Measurements from ENCODE around the gene ANKRD50.

The ANKRD50 gene, protein sequence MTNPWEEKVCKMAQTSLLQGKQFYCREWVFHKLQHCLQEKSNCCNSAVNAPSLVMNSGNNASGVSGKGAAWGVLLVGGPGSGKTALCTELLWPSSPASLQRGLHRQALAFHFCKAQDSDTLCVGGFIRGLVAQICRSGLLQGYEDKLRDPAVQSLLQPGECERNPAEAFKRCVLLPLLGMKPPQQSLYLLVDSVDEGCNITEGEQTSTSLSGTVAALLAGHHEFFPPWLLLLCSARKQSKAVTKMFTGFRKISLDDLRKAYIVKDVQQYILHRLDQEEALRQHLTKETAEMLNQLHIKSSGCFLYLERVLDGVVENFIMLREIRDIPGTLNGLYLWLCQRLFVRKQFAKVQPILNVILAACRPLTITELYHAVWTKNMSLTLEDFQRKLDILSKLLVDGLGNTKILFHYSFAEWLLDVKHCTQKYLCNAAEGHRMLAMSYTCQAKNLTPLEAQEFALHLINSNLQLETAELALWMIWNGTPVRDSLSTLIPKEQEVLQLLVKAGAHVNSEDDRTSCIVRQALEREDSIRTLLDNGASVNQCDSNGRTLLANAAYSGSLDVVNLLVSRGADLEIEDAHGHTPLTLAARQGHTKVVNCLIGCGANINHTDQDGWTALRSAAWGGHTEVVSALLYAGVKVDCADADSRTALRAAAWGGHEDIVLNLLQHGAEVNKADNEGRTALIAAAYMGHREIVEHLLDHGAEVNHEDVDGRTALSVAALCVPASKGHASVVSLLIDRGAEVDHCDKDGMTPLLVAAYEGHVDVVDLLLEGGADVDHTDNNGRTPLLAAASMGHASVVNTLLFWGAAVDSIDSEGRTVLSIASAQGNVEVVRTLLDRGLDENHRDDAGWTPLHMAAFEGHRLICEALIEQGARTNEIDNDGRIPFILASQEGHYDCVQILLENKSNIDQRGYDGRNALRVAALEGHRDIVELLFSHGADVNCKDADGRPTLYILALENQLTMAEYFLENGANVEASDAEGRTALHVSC (N-terminal part only)

DNA sequence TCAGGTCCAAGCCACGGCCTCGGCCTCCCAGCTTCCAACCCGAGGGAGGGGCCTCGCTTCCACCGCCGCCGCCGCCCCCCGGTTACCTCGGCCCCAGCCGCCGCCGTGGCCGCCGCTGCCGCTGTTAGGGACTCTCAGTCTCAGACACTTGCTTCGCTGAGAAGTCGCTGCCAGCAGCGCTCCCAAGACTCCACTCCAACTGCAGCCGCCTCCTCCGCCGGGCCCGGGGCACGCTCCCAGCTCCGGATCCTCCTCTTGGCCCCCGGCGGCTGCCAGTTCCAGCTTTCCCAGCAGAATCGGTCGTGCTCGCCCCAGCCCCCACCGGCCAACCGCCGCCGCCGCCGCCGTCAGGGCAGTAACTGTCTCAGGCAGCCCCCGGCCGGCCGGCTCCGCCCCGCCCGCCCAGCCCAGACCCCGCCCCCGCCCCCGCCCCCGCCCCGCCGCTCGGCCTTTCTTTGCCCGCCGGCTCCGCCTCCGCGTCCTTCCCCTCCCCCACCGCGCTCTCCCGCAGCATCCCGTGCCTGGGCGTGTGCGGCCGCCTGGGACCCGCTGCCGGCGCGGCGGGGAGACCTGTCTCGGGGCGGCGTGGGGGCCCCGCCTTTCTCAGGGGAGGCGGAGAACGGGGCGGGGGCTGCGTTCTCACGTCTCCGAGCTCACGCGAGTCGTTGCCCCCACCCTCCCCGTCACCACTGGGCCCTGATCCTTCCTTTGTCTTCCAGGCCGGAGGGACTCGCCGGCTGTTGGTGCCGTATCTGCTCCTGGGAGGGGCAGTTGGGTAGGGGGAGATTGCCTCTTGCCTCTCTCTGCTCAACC lies at the start of gene ANKRD50:
TSS of gene ANKRD50 (minus strand) at position 361 of the 813 bp plus-strand sequence. CDS start 2,221 bp downstream, outside the sequence.
- peak; percentile 77 for DNase-seq

DNA sequence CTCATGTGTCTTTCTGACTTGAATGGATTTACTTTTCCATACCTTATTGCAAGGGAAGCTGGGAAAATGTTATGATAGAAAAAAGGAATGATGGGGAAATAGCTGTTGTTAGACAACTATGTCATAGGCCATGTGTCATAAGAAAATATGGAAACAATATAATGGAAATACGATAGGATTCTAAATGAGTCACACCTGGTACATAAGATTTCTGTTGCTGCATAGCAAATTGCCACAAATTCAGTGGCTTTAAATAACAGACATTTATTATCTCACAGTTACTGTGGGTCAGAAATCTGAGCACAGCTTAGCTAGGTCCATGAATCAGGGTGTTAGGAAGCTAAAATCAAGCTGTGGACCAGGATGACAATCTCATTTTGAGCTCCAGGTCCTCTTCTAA lies 44.6 kb upstream of the ANKRD50 start:
- no peak for DNase-seq

DNA sequence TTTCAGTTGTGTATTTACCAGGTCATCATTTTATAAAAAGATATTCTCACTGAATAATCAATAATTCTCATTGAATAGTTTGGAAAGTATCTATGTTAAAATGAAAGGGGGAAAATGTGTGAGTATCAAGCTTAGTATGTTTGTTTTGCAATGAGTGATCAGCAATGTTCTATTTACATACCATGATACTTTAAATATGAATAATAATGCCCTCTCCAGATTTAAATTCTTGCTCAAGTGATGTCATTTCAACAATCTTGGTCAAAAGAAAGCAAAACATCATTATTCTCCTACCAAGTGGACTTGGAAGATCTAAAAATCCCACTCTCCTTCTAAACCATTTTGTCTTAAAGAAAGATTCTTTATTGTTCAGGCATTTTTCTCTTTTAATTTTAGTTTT lies 42.1 kb upstream of the ANKRD50 start:
- DNase-seq: no peak

DNA sequence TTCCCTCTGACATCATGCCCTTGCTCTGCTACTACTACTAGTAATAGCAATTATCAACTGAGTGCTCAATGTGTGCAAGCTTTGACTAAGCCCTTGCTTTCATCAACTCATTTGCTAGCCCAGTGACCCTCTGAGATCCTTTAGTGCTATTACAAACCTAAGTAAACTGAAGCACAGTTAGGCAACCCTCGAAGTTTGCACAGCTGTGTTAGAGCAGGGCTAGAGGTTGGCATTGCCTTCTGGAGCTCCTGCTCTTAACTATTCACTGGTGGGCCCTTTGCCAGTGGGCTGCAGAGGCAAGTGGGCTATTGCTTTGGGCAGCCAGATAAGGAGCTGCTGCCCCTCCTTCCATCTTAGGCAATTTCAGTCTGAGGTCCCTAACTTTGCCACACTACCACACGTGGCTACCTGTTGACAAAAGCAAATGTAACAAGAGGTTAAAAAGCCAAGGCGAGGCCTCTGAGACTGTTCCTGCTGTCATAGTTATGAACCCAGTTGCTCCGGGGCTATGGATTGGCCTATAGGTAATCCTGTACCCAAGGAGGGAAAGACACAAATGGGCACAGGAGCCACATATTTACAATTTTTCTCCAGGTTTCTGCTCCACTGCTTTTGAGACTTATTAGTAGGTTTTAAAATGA lies 41.5 kb upstream of the ANKRD50 start:
- no peak for DNase-seq

DNA sequence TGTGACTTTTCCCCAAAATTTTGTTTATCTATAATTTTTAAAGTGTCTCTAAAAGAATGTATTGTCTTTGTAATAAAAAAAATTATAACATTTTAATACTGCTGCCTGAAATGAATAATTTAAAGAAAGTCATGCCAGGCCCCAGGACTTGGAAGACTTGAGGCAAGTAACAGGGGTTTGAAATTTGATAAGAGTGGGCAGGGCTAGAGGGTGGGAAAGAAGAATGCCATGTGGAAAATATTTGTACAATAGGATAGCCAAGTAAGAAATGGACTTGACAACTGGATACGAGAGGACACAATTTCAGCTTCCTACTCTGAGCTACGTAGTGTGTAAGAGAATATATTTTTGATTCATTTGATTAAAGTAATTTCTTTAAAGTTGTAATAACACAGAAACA lies 36.9 kb upstream of the ANKRD50 start:
- DNase-seq: no peak

DNA sequence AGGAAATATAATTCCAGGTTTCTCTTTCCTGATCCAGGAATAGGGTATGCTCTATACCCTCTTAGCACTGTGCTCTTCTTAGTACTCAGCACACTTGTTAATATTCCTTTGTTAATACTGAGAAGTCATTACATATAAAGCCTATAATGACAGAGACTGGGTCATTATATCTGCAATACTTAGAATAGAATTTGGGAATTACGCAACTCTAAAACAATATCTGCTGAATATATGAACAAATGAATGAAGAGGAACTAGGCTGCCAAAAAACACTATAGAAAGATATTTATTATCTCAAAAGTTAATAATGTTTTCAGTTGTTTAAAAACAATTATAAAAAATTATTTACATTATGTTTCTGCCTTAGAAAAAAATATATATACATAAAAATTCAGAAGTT lies 36.4 kb upstream of the ANKRD50 start:
- no peak for DNase-seq

DNA sequence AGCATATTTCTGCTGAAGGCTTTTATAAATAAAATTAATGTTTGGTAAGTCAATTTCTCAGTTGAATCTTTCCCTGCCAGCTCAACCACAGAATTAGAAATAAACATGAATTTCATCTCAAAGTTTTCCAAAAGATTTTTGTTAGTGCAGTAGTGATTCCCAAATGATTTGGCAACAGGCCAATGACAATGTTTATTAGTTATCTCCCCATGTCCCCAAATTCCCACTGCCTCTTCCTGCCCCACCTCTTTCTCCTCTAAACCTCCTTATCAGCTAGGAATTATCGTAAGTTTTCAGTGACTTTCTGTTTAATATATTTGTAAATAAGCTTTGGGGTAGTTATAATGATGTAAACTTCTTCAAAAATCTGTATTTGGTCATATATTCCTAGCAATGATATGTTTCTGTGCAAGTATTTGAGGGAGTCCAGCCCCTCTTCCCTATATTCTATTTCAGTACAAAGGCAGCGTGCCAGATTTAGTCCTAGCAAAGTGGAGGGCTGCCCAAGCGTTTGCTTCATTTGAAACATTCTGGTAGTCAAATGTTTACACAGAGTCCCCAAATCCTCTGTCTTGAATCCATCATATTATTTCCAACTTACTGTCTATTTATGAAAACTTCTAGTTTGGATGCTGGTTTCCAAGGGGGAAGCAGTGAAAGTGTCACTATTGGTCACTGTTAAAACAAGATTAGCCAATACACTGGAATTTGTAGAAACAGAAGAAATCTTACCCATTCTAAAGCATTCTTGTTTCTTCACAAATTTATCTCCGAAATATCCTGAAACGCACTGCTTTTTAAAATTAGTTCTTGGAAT lies 33.7 kb upstream of the ANKRD50 start:
- no peak for DNase-seq

DNA sequence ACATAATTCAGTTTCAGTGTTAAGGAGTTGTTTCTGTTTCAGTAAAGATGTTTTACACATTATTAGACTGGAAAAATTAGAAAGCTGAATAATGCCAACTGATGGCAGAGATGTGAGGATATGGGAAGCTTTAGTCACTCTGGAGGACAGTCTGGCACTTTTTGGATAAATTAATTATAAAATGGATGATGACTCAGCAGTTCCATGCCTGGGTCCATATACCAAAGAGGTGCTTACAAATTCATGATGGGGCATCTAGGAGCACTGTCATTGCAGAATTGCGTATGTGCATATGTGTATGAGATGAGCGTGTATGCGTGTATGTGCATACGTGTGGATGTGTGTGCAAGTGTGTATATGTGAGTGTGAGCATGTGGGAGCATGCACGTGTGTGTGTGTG lies 31.2 kb upstream of the ANKRD50 start:
- no peak for DNase-seq

DNA sequence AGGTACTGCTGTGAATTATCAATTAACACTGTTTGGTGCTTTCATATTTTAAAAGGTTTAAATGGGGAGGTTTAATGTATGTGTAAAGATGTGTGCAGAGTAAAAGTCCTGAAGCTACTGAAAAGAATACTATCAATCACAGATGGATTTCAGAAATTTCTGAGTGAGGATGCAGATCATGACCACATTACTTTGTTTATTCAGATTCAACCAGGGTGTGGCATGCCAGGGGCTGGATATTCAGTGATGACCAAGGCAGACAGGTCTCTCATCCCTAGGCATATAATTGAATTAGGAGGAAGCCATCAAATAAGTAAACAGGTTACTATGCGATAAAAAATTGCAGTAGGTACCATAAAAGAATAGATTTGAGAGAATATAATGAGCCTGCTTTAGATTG lies 28.0 kb upstream of the ANKRD50 start:
- no peak for DNase-seq

DNA sequence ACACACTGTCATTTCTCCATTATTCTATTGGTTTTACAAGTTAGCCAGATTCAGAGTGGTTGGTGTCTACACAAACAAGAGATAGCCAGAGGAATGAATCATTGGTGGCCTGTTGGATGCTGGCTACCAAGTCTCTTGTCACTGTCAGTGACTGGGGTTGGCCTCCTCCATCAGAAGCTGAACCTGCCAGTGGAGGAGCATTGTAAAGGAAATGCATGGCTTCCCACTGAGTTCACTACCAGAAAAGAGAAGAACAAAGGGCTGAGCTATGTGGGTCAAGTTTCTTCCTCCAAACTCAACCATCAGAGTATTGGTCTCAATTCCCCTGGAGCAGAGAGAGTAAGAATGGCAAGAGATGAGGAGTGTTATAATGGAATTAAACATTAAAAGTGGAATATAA lies 26.5 kb upstream of the ANKRD50 start:
- DNase-seq: no peak

DNA sequence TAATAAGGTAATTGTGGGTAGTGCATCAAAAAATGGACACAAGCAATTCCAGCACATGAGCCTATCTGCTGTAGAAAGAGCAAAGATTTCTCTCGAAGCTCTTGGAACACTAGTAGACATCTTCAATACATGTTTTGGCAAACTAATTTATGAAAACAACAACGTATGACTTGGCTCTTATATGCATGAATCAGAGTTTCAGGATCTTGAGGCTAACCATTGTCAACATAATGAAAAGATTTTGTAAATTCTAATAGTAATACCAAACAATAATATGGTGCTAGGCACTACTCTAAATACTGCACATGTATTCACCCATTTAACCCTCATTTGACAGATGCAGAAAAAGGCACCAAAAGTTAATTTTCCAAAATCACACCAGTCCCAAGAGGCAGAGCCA lies 25.1 kb upstream of the ANKRD50 start:
- DNase-seq: no peak

DNA sequence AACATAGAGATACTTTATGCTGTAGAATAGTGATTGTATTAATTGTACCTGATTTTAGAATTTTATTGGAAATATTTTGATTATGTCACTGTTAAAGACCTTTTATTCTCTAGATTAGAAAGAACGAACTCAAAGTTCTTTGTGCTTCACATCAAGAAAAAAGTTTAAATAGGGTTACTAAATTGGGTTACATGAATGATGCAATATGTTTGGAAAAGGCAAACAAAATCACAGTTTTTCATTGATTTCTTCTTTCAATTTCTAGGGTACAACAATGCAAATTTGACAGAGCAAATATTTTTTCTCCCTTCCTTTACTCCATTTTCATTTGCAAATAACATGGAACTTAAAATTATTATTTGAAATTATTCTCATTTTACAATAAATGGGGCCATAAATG lies 24.0 kb upstream of the ANKRD50 start:
- DNase-seq: no peak

DNA sequence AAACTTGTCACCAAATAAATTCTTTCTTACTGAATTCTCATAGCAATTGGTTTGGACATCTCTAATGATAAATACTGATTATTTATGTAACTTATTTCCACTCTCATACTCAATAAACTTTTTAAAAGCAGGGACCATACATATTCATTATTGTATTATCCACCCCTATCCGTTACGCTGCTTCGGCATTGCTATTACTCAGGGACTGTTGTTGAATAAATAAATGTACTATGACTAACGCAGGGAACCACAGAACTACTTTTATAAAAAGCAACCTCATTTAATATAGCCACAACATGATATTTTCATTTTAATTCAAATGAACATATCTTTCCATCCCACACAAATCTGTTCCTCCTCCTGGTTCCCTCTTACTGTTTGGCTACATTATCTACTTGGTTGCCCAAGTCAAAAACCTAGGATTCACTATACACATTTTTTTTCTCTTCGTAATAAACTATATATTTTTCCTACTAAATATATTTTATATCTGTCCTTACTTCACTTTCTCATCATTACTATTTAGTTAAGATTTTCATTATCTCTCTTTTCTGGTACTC lies 14.9 kb upstream of the ANKRD50 start:
- no peak for DNase-seq

DNA sequence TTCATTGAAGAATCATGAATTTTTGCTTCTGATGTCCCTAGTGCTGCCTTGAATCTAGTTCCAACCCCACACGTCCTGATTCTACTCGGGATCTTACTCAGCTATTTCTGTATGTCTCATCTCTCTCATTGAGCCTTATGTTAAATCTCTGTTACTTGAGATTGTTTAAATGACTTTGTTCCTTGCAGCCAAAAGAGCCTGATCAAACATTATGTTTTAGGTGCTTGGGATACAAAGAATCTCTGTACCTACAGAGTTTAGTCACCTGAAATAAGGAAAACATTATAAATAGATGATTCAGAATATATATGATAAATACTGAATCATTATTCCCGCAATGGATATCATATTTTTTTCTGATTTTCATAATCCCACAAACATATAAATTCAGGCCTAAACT lies 13.7 kb upstream of the ANKRD50 start:
- DNase-seq: no peak

DNA sequence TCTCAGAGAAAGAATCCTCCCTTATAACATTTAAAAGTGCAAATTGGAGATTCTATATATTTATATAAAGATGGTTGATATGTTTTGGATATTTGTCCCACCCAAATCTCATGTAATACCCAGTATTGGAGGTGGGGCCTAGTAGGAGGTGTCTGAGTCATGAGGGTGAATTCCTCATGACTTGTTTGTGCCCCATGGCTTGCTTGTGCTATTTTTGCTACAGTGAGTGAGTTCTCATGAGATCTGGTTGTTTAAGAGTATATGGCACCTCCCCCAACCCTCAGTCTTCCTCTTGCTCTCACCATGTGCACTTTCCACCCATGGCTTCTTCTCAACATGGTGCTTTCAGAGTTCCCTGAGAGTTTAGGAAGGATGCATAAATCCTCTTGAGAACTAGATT lies 9.5 kb upstream of the ANKRD50 start:
- no peak for DNase-seq

DNA sequence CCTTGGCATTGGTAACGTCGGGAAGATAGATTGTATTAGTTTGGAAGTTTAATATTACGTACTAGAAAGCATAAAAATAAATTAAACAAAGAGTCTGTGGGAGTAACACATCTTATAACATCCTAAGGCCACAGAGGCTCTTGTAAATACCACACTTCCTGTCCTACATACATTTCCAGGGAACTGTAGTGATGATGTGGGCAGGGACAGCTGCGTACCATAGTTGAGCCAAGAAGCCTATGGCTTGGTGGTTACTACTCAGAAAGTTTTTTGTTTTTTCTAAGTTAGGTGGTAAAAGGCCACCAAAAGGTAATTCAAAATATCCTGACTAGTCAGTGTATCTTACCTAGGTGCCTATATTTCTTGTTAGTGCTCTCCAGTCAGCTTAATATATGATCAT lies 4.6 kb upstream of the ANKRD50 start:
- no peak for DNase-seq

DNA sequence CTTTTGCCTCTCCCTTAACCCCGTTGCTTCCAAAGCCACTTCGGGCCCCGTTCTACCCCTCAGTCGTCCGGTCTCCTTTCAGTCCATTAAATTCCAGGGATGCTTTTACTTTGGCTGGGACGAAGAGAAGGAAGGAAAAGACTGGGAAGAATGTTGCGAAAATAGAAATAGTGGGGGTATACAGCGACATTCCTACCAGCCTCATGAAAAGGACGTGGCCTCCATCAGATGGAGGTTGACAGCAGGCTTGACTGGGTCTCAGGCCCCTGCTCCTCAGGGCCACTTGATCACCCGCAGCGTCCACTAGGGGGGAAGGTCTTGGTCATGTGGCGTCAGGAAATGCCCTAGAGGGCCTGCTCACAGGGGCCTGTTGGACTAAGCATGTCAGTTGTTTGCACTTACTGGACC lies 657 bp upstream of the ANKRD50 start:
- no peak for DNase-seq

DNA sequence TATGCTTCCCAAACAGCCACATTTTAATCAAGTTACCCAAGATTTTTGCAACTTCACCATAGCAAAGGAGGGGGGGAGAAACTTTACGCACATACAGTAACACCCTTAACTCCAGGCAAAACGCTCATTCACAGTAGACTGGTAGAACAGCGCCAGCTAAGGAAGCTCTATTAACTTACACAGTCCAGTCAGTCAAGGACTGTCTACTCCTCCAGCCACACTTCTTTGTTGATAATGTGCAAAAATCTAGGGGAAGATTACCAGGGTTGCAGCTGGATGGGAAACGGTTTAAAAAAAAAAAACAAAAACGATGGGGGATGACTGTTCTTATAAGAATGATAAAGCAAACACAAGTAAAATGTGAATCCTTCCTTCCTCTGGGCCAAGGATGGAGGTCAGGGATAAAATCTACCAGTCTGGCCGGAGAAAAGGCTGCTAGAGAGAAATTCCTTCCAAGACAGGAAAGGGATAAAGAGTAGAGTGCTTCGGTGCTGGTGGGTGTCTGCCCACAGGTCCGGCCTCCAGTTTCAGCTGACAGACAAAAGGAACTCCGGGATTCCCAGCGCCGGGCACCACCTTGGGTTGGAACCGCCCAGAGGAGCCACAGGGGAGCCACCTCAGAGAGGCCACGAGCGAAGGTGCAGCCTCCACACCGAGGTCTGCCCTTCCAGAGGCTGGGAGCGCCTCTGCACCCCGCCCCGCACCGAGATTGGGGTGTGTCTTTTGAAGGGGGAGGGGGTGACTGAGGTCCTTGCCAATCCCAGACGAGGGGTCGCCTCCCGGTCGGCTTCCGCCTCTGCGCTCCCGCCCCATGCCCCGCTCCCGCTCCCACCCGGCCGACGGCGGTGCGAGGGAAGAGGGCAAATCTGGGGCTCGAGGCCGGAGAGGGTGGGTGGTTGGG lies 811 bp downstream of the ANKRD50 start:
- peak; percentile 77 for DNase-seq

DNA sequence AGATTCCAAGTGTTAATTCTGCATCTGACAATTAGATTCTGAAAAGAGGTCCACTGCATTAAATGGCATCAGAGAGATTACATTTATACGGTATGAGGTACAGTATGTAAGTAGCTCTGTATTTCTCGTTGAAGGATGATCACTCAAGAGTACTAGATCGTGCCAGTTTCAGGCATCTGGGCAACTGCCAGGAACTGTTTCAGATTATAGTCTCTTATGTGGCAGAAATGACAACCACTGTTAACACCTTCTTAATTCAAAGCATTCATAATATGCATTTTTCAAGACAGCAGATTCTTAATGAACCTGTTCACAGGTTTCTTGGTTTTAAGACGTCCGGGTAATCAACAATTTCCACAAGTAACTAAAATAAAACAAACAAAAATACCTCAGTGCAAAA lies 1.6 kb downstream of the ANKRD50 start:
- DNase-seq: no peak

Measured in cortex of kidney (tissue), 1 donor.